ENCODE data around the gene SKI. TPM values are rescaled to one million over a fixed set of nuclear protein-coding genes. Genes with fewer than 3 reads are reported as not detected.
A peak's percentile ranks its signal among the peaks of the same experiment; 100 is the strongest.

SKI gene
- total RNA-seq, 1 experiment from 2014 or later: 5.6 TPM

GRCh38 chr1:2193514-2194281 is 34.4 kb upstream of the SKI start:
- no peak for DNase-seq (ENCODE audit: extremely low read depth, low read depth)

GRCh38 chr1:2194319-2194897 is 33.7 kb upstream of the SKI start, which contains the start of gene FAAP20:
Gene FAAP20, minus strand, starts transcription at chr1:2194772. Its CDS starts 23 bp downstream, at chr1:2194749.
- no peak for DNase-seq (ENCODE audit: extremely low read depth, low read depth)

- DNase-seq (ENCODE audit: extremely low read depth, low read depth): peak; percentile 76
These were observed 33.0 kb upstream of the SKI start for GRCh38 chr1:2194898-2195673.

GRCh38 chr1:2195785-2196184 is 32.3 kb upstream of the SKI start:
- DNase-seq (ENCODE audit: extremely low read depth, low read depth): no peak

GRCh38 chr1:2196901-2197638 is 31.0 kb upstream of the SKI start:
- DNase-seq (ENCODE audit: extremely low read depth, low read depth): no peak

- no peak for DNase-seq (ENCODE audit: extremely low read depth, low read depth)
These were observed 30.4 kb upstream of the SKI start for GRCh38 chr1:2197707-2198165.

- no peak for DNase-seq (ENCODE audit: extremely low read depth, low read depth)
These were observed 29.5 kb upstream of the SKI start for GRCh38 chr1:2198571-2198970.

GRCh38 chr1:2199042-2199810 is 28.9 kb upstream of the SKI start:
- DNase-seq (ENCODE audit: extremely low read depth, low read depth): peak; percentile 85

GRCh38 chr1:2200308-2200943 is 27.7 kb upstream of the SKI start:
- no peak for DNase-seq (ENCODE audit: extremely low read depth, low read depth)

GRCh38 chr1:2201062-2201461 is 27.1 kb upstream of the SKI start:
- no peak for DNase-seq (ENCODE audit: extremely low read depth, low read depth)

- DNase-seq (ENCODE audit: extremely low read depth, low read depth): no peak
These were observed 26.0 kb upstream of the SKI start for GRCh38 chr1:2202008-2202575.

- DNase-seq (ENCODE audit: extremely low read depth, low read depth): no peak
These were observed 25.1 kb upstream of the SKI start for GRCh38 chr1:2202843-2203601.

- no peak for DNase-seq (ENCODE audit: extremely low read depth, low read depth)
These were observed 24.3 kb upstream of the SKI start for GRCh38 chr1:2203671-2204414.

- peak; percentile 43 for DNase-seq (ENCODE audit: extremely low read depth, low read depth)
These were observed 23.5 kb upstream of the SKI start for GRCh38 chr1:2204415-2205190.

GRCh38 chr1:2205191-2205952 is 22.7 kb upstream of the SKI start:
- DNase-seq (ENCODE audit: extremely low read depth, low read depth): peak; percentile 88

GRCh38 chr1:2206813-2207487 is 21.2 kb upstream of the SKI start:
- DNase-seq (ENCODE audit: extremely low read depth, low read depth): no peak
